ENCODE data around the gene RBM42. TPM values are rescaled to one million over a fixed set of nuclear protein-coding genes. Genes with fewer than 3 reads are reported as not detected.

The RBM42 gene
- total RNA-seq, 1 donor from 2014 or later = 91.3 TPM

GRCh38 chr19:35633727-35634440, 5.0 kb downstream of the RBM42 start:
- Mint-ChIP-seq H3K9me3 (ENCODE audit: low read depth) (no peaks in the 10 kb centered on the region), H3K4me3 (ENCODE audit: unreplicated experiment) (no peak overlapping the region), H3K4me1 (ENCODE audit: low read depth) (peaks cover 10% of the 10 kb centered on the region), H3K36me3 (ENCODE audit: low read depth) (peaks cover 37% of the 10 kb centered on the region), H3K27me3 (ENCODE audit: low read depth) (no peaks in the 10 kb centered on the region), H3K27ac (ENCODE audit: unreplicated experiment) (no peak overlapping the region)
- DNase-seq (ENCODE audit: low spot score) = no peak
- no peak for TF ChIP-seq CTCF (IDR thresholded peaks at IDR 0.05)

- TF ChIP-seq CTCF (IDR thresholded peaks at IDR 0.05) = no peak
- DNase-seq (ENCODE audit: low spot score) = no peak
- no peaks in the 10 kb centered on the region for H3K27me3 Mint-ChIP-seq (ENCODE audit: low read depth)
- peaks cover 32% of the 10 kb centered on the region for H3K36me3 Mint-ChIP-seq (ENCODE audit: low read depth)
- no peaks in the 10 kb centered on the region for H3K9me3 Mint-ChIP-seq (ENCODE audit: low read depth)
- H3K27ac Mint-ChIP-seq (ENCODE audit: unreplicated experiment) = no peak overlapping the region
- no peaks in the 10 kb centered on the region for H3K4me1 Mint-ChIP-seq (ENCODE audit: low read depth)
- no peak overlapping the region for H3K4me3 Mint-ChIP-seq (ENCODE audit: unreplicated experiment)
Measured at GRCh38 chr19:35636651-35637050, 7.8 kb downstream of the RBM42 start.

- H3K9me3 Mint-ChIP-seq (ENCODE audit: low read depth) = no peaks in the 10 kb centered on the region
- H3K36me3 Mint-ChIP-seq (ENCODE audit: low read depth) = peaks cover 27% of the 10 kb centered on the region
- no peak overlapping the region for H3K27ac Mint-ChIP-seq (ENCODE audit: unreplicated experiment)
- H3K4me1 Mint-ChIP-seq (ENCODE audit: low read depth) = no peaks in the 10 kb centered on the region
- no peak overlapping the region for H3K4me3 Mint-ChIP-seq (ENCODE audit: unreplicated experiment)
- no peaks in the 10 kb centered on the region for H3K27me3 Mint-ChIP-seq (ENCODE audit: low read depth)
- no peak for TF ChIP-seq CTCF (IDR thresholded peaks at IDR 0.05)
- no peak for DNase-seq (ENCODE audit: low spot score)
Measured at GRCh38 chr19:35637165-35637564, 8.3 kb downstream of the RBM42 start.

GRCh38 chr19:35639321-35639639, 10.4 kb downstream of the RBM42 start:
- no peak for TF ChIP-seq CTCF (IDR thresholded peaks at IDR 0.05)

GRCh38 chr19:35639863-35640262, 11.0 kb downstream of the RBM42 start:
- H3K9me3 Mint-ChIP-seq (ENCODE audit: low read depth) = no peaks in the 10 kb centered on the region
- peaks cover 13% of the 10 kb centered on the region for H3K36me3 Mint-ChIP-seq (ENCODE audit: low read depth)
- no peak overlapping the region for H3K27ac Mint-ChIP-seq (ENCODE audit: unreplicated experiment)
- TF ChIP-seq CTCF (IDR thresholded peaks at IDR 0.05) = no peak
- H3K4me3 Mint-ChIP-seq (ENCODE audit: unreplicated experiment) = no peak overlapping the region
- peaks cover 8% of the 10 kb centered on the region for H3K4me1 Mint-ChIP-seq (ENCODE audit: low read depth)
- no peak for DNase-seq (ENCODE audit: low spot score)
- no peaks in the 10 kb centered on the region for H3K27me3 Mint-ChIP-seq (ENCODE audit: low read depth)

More at GRCh38 chr19:35639321-35639639, 10.4 kb downstream of the RBM42 start:
- Mint-ChIP-seq H3K4me3 (ENCODE audit: unreplicated experiment) (no peak overlapping the region), H3K9me3 (ENCODE audit: low read depth) (no peaks in the 10 kb centered on the region), H3K4me1 (ENCODE audit: low read depth) (peaks cover 3% of the 10 kb centered on the region), H3K27me3 (ENCODE audit: low read depth) (no peaks in the 10 kb centered on the region), H3K27ac (ENCODE audit: unreplicated experiment) (no peak overlapping the region), H3K36me3 (ENCODE audit: low read depth) (peaks cover 13% of the 10 kb centered on the region)
- DNase-seq (ENCODE audit: low spot score) = no peak
